PC-9 (cell line): Measurements from ENCODE around the gene MSL1. TPM values are rescaled to one million over a fixed set of nuclear protein-coding genes. Genes with fewer than 3 reads are reported as not detected.

ENCODE experiments used
- BruUV-seq: library from RNA; stranded (reverse); fragments of 400-500 nt; replicated peaks from 2 replicates; lab custom pipeline; 2021; lab: Mats Ljungman, UMichigan
- CTCF ChIA-PET: fragments of 300-600 bp; sonication (Branson Sonifier 250); formaldehyde crosslinking; loops from one replicate; lab custom pipeline; 2022; ENCODE audit warnings: antibody characterized with exemption; lab: Charles Lee
- POLR2A ChIA-PET: fragments of 300-600 bp; sonication (Branson Sonifier 250); formaldehyde crosslinking; loops from one replicate; lab custom pipeline; 2022; ENCODE audit warnings: antibody characterized with exemption; ENCODE audit not compliant: unreplicated experiment; lab: Charles Lee
- DNase-seq, 2 experiments: peaks; one replicate each; pipeline versions ENCODE4 v3.0.0 to v3.0.0-alpha.2; 2015 to 2022; ENCODE audit warnings: mixed read lengths in 1 of 2
- H2AFZ ChIP-seq: fragments of 200-600 bp; sonication (generic); 2 replicates; pipeline ENCODE4 v1.8.1; 2017; ENCODE audit warnings: antibody characterized with exemption
- H3F3A ChIP-seq: fragments of 200-600 bp; sonication (generic); 2 replicates; pipeline ENCODE4 v1.8.1; 2017; ENCODE audit warnings: antibody characterized with exemption, mild to moderate bottlenecking, low read depth; ENCODE audit not compliant: insufficient read depth
- H3K27ac ChIP-seq: fragments of 200-600 bp; sonication (generic); 2 replicates; pipeline ENCODE4 v1.6.1; 2016; ENCODE audit warnings: mixed run types
- H3K27me3 ChIP-seq: fragments of 200-600 bp; sonication (generic); 2 replicates; pipeline ENCODE4 v1.6.1; 2016; ENCODE audit warnings: low read depth, mixed run types; ENCODE audit not compliant: insufficient read depth
- H3K36me3 ChIP-seq: fragments of 200-600 bp; sonication (generic); 2 replicates; pipeline ENCODE4 v1.6.1; 2016; ENCODE audit warnings: low read depth, mixed run types
- H3K4me1 ChIP-seq: fragments of 200-600 bp; sonication (generic); replicated peaks from 2 replicates; pipeline ENCODE4 v1.6.1; 2016; ENCODE audit warnings: mixed run types; ENCODE audit not compliant: insufficient read depth
- H3K4me2 ChIP-seq: fragments of 200-600 bp; sonication (generic); 2 replicates; pipeline ENCODE4 v1.6.1; 2017; ENCODE audit warnings: mixed run types
- H3K4me3 ChIP-seq: fragments of 200-600 bp; sonication (generic); 2 replicates; pipeline ENCODE4 v1.6.1; 2016; ENCODE audit warnings: mixed run types
- H3K79me2 ChIP-seq: fragments of 200-600 bp; sonication (generic); 2 replicates; pipeline ENCODE4 v1.6.1; 2017; ENCODE audit warnings: low read depth, mixed run types
- H3K9me2 ChIP-seq: fragments of 200-600 bp; sonication (generic); 2 replicates; pipeline ENCODE4 v1.8.1; 2017; ENCODE audit warnings: mild to moderate bottlenecking; ENCODE audit not compliant: insufficient read depth
- H3K9me3 ChIP-seq: fragments of 200-600 bp; sonication (generic); 2 replicates; pipeline ENCODE4 v1.8.1; 2016; ENCODE audit warnings: low read depth; ENCODE audit not compliant: insufficient read depth
- H4K20me1 ChIP-seq: fragments of 200-600 bp; sonication (generic); 2 replicates; pipeline ENCODE4 v1.8.1; 2017; ENCODE audit not compliant: insufficient read depth
- CTCF ChIP-seq: fragments of 200-600 bp; sonication (generic); conservative IDR thresholded peaks from 2 replicates; pipeline ENCODE4 v1.6.1; 2017; ENCODE audit warnings: mixed run types, antibody characterized with exemption, mild to moderate bottlenecking, moderate library complexity
- EZH2 ChIP-seq: fragments of 200-600 bp; sonication (generic); IDR thresholded peaks from 2 replicates; pipeline ENCODE4 v1.8.0; 2017; ENCODE audit warnings: antibody characterized with exemption, low read depth
- intact Hi-C: fragments of 100-400 bp; cut with micrococcal nuclease; formaldehyde crosslinking; loops from one replicate; pipeline ENCODE4 v1.10.0; 2022; ENCODE audit not compliant: unreplicated experiment
- total RNA-seq: library from RNA; stranded (reverse); gene quantifications from 2 replicates; pipeline ENCODE4 v1.2.3, GENCODE V29; 2021

The MSL1 gene
- total RNA-seq, 1 experiment from 2014 or later: 61.8 TPM

GRCh38 chr17:40094874-40095273, 26.9 kb upstream of the MSL1 start:
- Histone ChIP-seq H3K79me2 (peaks cover 20% of the 10 kb centered on the region), H3K27me3 (no peaks in the 10 kb centered on the region), H3F3A (peaks cover 14% of the 10 kb centered on the region; the same call in 1 of the 2 replicates), H4K20me1 (no peaks in the 10 kb centered on the region), H3K4me2 (no peak overlapping the region), H3K9me2 (no peaks in the 10 kb centered on the region), H2AFZ (no peak overlapping the region), H3K9me3 (no peaks in the 10 kb centered on the region), H3K36me3 (peaks cover 14% of the 10 kb centered on the region), H3K4me3 (no peak overlapping the region), H3K4me1 (peaks cover 14% of the 10 kb centered on the region), H3K27ac (no peak overlapping the region)
- ChIA-PET POLR2A (no interaction called here), CTCF (no interaction called here)
- intact Hi-C loops: no loop called here
- BruUV-seq: no TSS peak
- no peak for DNase-seq
- TF ChIP-seq EZH2: no peak
- no peak for TF ChIP-seq CTCF

DNA sequence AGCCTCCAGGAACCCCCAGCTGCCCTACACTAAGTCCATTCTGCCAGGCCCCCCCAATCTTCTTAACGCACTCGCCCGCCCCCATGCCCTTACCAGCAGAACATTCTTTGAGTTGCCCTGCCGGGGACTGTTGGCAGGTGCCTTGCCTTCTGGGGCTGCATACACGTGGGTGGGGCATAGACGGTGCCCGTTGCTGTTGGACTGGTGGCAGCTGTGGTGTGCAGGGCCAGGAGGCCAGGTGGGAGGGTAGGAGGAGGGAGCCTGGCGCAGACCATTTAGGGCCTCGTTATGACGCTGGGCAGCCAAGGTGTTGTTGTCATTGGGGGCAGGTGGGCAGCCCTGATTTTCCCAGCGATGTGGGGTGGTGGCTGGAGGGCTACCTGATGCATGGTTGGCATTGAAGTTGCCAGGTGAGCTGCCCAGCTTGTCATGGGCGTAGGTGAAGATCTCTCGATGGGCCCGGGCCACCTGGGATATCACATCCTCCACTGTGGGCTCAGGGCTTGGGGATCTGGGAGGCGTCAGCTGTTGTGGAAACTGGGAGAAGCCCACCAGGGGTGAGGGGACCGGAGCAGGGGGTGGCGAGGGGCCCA, 26.3 kb upstream of the MSL1 start:
- no peak for DNase-seq
- Histone ChIP-seq H3K9me3 (no peaks in the 10 kb centered on the region), H3K9me2 (no peaks in the 10 kb centered on the region), H4K20me1 (no peaks in the 10 kb centered on the region), H3K79me2 (peaks cover 23% of the 10 kb centered on the region), H3K36me3 (peaks cover 14% of the 10 kb centered on the region), H3K4me3 (no peak overlapping the region), H3K27me3 (no peaks in the 10 kb centered on the region), H3K27ac (no peak overlapping the region), H3K4me2 (no peak overlapping the region), H2AFZ (no peak overlapping the region), H3K4me1 (peaks cover 14% of the 10 kb centered on the region), H3F3A (peaks cover 18% of the 10 kb centered on the region)
- BruUV-seq: no TSS peak
- TF ChIP-seq EZH2: no peak
- TF ChIP-seq CTCF: no peak
- intact Hi-C loops: no loop called here
- ChIA-PET CTCF (no interaction called here), POLR2A (no interaction called here)

DNA sequence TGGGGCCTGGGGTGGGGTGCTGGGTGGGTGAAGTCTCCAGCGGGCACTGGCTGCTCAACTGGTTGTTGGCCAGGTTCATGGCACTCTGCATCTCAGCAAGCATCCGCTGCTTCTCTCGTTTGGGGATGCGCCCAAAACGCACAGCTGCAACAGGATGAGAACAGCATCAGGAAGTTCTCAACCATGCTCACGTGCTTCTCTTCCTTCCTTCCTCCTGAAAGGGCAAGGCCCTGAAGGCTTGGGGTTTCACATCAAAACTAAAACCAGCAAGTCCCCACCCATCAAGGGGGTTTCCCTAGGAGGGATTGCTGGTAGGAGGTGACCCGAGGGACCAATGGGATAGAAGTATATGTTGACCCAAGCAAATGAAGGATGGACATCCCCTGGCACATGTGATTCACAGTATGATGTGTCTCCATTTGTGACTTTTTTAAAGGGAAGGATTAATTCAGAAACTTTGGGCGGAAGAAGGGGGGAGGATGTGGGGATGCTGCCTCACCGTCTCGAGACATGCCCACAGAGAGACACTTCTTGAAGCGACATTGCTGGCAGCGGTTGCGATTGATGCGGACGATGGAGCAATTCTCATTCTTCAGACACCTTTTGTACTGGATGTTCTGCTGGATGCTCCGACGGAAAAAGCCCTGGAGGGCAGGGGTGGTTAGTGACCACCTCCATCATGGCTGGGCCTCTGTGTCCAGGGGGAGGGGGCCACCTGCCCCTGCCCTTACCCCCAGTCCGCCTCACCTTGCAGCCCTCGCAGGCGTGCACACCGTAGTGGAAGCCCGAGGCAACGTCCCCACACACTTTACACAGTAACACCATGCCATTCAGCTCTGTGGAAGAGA, 25.6 kb upstream of the MSL1 start:
- DNase-seq: no peak
- BruUV-seq: no TSS peak
- Histone ChIP-seq H3F3A (peaks cover 23% of the 10 kb centered on the region), H2AFZ (no peak overlapping the region), H3K9me3 (no peaks in the 10 kb centered on the region), H3K36me3 (peaks cover 14% of the 10 kb centered on the region), H3K27ac (no peak overlapping the region), H3K9me2 (no peaks in the 10 kb centered on the region), H3K4me2 (no peak overlapping the region), H3K4me1 (peaks cover 15% of the 10 kb centered on the region), H3K4me3 (no peak overlapping the region), H4K20me1 (no peaks in the 10 kb centered on the region), H3K27me3 (no peaks in the 10 kb centered on the region), H3K79me2 (peaks cover 23% of the 10 kb centered on the region)
- TF ChIP-seq CTCF: no peak
- TF ChIP-seq EZH2: no peak
- intact Hi-C loops: no loop called here
- POLR2A ChIA-PET: no interaction called here
- CTCF ChIA-PET: no interaction called here
